ENCODE results near the gene TADA2A.
"Not testable (repeated sequence)": the region's sequence is repeated elsewhere in the genome, so short reads cannot be mapped to it uniquely, and the experiment has no call there.

The TADA2A gene

GRCh38 chr17:37494401-37494831, 87.7 kb downstream of the TADA2A start:
- no peak for DNase-seq

- DNase-seq = no peak
These were observed 88.3 kb downstream of the TADA2A start for GRCh38 chr17:37494971-37495370.

- DNase-seq = no peak
These were observed 93.7 kb downstream of the TADA2A start for GRCh38 chr17:37500378-37500777.

GRCh38 chr17:37502009-37502936, 95.6 kb downstream of the TADA2A start:
- DNase-seq = no peak

DNA sequence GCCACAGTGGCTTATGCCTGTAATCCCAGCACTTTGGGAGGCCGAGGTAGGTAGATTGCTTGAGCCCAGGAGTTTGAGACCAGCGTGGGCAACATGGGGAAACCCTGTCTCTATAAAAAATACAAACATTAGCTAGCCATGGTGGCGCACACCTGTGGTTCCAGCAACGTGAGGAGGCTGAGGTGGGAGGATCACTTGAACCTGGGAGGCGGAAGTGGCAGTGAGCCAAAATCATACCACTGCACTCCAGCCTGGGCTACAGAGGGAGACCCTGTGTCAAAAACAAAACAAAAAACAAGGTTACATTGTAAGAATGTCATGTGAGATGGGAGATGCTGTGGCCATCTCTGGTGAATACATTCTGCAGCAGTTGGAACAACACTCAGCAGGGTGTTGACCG, 96.5 kb downstream of the TADA2A start:
- no peak for DNase-seq

DNA sequence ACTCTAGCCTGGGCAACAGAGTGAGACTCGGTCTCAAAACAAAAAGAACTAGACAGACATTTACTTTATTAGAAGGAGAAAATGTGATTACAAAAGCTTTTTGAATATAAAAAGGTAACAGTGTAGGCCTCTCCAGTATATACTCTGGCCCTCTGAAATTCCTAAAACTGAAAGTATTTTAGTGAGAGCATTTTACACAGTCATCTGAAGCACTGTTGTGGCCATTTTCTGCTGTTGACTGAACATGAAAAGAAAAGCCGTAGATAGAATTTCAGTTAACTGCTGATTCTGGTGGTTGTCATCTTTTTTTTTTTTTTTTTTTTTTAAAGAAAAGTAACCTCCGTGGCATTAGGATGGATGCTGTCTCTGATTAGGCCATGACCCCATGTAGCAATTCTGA, 98.6 kb downstream of the TADA2A start:
- no peak for DNase-seq

DNA sequence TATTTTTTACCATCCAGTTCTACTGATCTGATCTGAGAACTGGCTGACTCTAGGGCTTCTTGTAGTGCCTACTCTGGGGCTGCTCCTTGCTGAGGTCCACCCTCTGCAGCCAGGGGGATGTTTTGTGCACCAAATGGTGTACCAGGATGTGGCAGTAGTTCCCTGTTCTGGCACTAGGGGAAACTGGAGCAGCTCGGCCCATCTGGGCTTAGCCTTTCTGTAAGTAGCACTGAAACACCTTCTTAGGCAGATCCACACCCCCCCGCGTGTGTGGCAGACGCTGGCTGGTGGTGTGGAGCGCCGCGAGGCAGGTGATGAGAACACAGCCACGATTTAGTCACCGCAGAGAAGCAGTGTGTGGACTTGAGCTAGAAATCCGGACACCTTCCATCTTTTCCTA, 100.0 kb downstream of the TADA2A start:
- peak; percentile 53 for DNase-seq

DNA sequence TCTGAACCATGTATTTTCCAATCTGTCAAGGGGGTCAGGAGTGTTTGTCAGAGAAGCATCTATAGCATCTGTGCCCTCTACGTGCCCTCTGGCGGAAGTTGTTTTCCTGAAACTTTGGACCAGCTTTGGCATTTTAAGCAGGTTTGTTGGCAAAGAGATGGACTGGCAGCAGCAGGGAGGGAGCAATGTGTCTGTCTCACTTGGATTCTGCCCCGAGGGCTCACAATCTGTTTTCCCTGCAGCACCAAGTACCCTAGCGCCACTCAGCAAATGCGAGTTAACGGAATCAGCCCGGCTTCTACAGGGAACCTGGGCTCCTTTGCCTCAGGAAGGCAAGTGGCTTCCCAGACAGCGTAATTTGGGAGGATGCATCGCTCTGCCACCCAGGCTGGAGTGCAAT, 100.4 kb downstream of the TADA2A start:
- DNase-seq = no peak

- DNase-seq = no peak
These were observed 103.4 kb downstream of the TADA2A start for GRCh38 chr17:37510056-37510455.

GRCh38 chr17:37511642-37512041, 105.0 kb downstream of the TADA2A start:
- DNase-seq = not testable (repeated sequence)

GRCh38 chr17:37512442-37513068, 105.9 kb downstream of the TADA2A start:
- no peak for DNase-seq

GRCh38 chr17:37513711-37514110, 107.0 kb downstream of the TADA2A start:
- DNase-seq = no peak

DNA sequence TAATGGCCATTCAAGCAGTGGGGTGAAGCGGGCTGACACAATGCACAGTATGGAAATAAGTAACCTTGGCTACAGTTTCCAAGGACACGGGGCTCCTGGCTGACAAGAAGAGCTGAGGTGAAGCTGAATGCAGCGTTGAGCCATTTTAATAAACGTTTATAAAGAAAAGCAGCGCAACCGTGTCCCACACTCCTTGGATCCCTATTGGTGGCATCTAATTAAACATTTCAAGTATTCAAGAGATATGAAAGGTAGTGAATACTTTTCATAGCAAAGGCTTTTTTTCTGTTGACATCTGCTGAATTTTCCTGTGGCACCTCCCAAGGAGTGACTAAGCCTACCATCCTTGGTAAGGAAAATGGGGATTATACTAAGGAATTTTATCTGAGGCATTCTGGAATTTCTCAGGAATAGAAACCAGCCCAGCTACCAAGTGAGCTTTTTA, 109.5 kb downstream of the TADA2A start:
- DNase-seq = no peak

DNA sequence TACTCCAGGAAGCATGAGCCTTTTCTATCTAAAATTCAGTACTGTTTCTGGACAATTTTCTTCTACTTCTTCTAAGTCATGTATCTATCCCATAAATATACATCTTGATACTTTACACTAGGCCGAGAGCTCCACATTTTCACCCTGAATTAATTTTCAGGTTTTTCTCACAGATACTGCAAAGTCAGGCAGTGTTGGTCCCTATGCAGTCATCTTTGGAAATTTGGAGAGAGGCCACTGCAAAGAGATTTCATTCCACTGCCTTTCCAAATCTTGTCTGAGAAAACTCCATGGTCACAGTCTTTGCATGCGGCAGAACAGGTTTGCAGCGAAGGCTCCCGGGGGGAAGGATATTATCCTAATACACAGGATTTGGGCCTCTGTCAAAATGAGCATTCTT, 111.2 kb downstream of the TADA2A start:
- DNase-seq = no peak

GRCh38 chr17:37518826-37519225, 112.1 kb downstream of the TADA2A start:
- DNase-seq = no peak

DNA sequence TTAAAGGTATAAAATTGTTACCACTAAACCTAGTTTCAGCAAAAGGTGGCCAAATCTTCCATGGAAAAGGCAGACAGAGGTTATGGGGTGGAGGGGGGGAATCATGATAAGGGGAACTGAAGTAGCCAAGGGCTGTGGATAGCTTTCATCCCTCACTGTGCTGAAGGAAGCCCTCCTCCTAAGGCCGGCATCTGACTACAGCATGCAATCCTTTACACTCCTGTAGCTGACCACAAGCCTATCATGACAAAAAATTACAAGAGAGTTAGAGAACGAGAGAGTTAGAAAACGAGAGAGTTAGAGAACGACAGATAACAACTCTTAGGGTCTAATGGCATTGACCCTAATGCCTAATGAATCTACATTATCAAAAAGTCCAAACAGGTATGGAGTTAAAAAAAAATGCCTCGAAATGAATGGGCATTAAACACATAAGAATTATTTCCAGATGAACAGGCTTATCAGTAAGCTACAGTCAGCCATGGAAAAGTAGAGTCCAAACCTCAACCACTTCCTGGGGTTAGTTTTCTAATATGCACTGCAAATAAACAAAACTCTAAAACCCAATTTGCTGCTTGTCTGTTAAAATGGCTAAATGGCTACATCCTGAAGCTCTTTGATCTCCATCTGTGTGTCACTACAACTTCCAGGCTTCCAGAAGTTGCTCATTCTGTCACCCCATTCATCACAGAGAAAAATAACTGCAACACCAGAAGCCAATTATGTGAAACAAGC, 112.7 kb downstream of the TADA2A start:
- no peak for DNase-seq

- no peak for DNase-seq
These were observed 113.5 kb downstream of the TADA2A start for GRCh38 chr17:37520174-37520573.

- no peak for DNase-seq
These were observed 115.1 kb downstream of the TADA2A start for GRCh38 chr17:37521821-37522220.

GRCh38 chr17:37523715-37524219, 117.1 kb downstream of the TADA2A start:
- no peak for DNase-seq

- peak; percentile 65 for DNase-seq
These were observed 120.7 kb downstream of the TADA2A start for GRCh38 chr17:37527249-37527851.
